ENCODE measurements around the gene CCSER1.

Gene CCSER1

GRCh38 chr4:90198086-90198847 is 71.1 kb downstream of the CCSER1 start:
- no peak for DNase-seq

GRCh38 chr4:90207887-90208454 is 80.8 kb downstream of the CCSER1 start:
- no peak for DNase-seq

GRCh38 chr4:90209922-90210321 is 82.7 kb downstream of the CCSER1 start:
- no peak for DNase-seq

GRCh38 chr4:90211174-90211573 is 84.0 kb downstream of the CCSER1 start:
- no peak for DNase-seq

DNA sequence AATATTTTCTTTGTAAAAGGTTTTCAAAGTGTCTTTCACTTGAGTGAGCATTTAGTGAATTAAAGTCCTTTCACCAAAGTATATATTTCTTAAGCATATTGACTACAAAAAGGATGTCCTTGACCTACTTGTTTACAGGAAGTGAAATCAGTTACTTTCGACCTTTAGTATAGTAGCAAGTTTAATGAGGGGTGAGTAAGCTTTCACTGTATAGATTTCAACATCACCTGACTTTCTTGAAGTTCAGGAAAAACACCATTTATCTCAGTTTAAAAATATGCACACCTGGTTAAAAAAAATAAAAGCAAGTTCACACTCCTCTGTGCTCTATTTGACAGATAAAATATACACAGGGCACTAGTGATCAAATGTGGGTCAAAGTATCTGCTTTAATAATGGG is 88.1 kb downstream of the CCSER1 start:
- DNase-seq: no peak

DNA sequence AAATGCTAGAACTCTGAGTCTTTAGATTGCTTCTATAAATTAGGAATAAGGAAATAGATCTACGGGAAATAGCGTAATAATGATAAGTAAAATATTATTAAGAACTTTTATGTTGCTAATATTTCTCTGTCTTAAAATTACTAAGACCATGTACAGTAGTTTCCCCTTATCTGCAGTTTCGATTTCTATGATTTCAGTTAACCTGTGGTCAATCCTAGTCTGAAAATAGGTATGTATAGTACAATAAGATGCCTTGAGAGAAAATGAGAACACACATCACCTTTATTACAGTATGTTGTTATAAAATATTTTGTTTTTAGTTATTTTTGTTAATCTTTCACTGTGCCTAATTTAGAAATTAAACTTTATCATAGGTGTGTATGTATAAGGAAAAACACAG is 92.6 kb downstream of the CCSER1 start:
- DNase-seq: no peak

DNA sequence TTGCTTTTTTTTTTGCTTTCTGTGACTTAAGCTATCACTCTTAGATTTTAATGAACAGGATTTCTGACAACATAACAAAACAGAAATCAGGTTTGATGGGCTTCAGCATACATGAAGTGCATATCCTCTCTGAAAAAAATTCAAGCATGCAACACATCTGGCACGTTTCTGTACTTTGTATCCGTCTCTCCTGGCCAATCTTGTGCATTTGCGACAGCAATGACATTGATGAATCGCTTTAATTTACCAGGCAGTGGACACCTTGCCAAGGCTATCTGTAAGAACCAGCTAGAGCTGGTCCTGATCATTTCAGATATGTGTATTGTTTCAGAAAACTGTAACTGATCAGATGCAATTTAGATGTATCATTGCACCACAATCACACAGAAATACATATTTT is 93.3 kb downstream of the CCSER1 start:
- no peak for DNase-seq

DNA sequence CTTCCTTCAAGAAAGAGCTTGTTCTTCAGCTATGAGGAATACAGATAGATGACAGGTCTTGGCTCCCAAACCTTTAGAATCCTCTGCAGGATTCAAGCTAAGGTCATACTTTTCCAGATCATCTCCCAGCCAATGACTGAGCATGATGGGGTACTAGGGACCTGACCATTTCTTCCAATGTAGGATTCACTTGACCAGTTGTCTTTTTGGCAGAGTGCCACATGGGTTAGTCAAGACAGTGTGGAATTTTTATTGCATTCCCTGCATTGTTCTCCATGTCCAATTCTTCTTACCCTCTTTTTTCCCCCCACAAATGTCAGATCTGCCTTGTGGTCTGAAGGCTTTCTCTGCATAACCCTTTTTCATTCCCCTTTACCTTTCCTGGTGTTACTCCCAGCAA is 99.5 kb downstream of the CCSER1 start:
- DNase-seq: no peak

GRCh38 chr4:90227177-90227576 is 100.0 kb downstream of the CCSER1 start:
- no peak for DNase-seq

DNA sequence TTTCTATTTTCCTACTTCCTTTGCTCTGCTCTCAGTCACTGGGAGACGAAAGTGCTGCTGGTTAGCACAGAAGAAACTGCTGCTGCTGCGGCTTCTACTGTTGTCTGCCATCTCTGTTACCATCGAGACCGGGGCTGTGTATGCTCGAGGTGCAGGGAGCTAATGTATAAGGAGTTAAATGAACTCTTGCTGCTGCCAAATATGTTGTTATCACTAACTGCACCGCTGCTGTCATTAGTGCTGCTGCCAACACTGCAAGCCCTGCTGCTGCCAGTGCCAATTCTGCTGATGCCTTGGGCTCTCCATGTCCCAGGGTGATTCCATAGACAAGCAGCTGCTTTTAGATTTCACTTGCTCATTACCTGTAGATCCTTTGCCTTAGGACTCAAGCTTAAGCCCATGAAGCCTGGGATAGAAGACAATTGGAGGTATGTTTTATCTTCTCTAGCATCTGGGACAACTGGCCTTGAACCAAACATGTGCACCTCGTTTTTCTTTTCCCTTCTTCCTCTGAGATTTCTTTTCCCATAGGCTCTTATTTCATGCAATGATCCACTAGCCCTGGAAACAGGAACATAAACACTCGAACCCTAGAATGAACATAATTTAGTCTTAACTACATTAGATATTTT is 107.8 kb downstream of the CCSER1 start:
- no peak for DNase-seq

GRCh38 chr4:90237751-90238530 is 110.7 kb downstream of the CCSER1 start:
- no peak for DNase-seq

DNA sequence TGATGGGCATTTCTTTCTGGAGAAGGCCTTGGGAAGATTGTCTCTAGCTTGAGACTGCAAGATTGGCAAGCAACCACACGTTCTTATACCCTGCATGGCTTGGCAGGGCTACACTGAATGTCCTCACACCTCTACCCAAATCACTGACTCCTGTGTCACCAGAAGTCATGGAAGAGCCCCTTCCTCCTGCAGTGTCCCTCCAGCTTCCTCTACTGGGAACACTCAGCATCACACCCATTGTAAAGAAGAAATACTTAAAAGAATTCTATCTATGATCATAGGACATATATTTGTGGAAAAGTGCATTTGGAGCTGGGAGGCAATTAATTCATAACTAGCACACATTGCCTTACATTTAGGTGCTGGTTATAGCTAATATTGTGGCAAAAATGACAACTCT is 113.1 kb downstream of the CCSER1 start:
- DNase-seq: no peak

GRCh38 chr4:90241008-90241407 is 113.8 kb downstream of the CCSER1 start:
- no peak for DNase-seq

DNA sequence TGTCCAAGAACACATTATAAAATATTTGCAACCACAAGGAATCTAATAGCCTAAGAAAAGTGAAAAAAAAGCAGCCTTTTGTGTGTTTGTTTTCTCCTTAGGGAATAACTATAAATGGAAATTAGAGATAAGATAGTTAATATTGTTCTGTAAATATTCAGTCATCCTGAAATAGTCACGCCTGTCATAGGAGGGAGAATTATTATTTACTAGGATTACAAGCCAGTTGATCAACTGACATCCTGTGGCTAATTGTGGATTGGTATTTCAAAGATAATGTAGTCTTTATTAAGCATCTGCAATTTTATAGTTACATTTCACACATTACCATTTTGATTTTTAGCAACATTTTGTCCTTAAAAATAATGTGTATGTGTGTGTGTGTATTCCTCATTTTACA is 118.6 kb downstream of the CCSER1 start:
- DNase-seq: no peak

DNA sequence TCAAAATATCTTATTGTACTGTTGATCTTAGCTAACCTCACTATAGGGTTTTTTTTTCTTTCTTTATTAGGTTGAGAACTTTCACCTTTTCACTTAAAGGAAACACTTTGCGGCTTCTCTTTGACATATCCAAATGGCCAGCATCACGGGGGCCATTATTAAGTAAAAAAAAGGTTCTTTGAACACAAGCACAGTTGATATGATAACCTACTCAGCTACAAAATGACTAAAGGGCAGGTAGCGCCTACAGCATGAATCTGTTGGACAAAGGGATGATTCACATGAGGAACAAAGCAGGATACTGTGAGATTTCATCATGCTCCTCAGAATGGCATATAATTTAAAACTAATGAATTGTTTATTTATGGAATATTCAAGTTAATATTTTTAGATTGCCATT is 119.6 kb downstream of the CCSER1 start:
- no peak for DNase-seq

- DNase-seq: no peak
Measured at GRCh38 chr4:90254357-90254756, 127.2 kb downstream of the CCSER1 start.

DNA sequence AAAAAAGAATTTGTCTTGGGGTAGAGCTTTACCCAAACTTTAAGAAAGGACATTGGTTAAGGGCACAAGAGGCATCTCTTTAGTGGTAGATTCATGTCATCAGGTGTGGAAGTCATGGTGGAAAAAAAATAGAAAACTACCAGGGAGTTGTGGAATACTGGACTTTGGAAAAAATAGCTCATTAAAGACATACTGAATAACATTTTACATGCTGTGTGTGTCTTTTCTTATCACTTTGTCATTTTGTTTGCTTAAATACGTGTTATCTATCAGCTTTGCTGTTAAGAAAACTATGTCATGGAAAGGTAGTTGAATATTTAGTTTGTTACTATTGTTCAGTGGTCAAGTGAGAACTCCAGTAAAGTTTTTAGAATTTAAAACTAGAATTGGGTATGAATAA is 147.0 kb downstream of the CCSER1 start:
- DNase-seq: no peak

GRCh38 chr4:90280954-90281353 is 153.8 kb downstream of the CCSER1 start:
- DNase-seq: no peak

GRCh38 chr4:90281541-90282355 is 154.6 kb downstream of the CCSER1 start:
- DNase-seq: no peak

DNA sequence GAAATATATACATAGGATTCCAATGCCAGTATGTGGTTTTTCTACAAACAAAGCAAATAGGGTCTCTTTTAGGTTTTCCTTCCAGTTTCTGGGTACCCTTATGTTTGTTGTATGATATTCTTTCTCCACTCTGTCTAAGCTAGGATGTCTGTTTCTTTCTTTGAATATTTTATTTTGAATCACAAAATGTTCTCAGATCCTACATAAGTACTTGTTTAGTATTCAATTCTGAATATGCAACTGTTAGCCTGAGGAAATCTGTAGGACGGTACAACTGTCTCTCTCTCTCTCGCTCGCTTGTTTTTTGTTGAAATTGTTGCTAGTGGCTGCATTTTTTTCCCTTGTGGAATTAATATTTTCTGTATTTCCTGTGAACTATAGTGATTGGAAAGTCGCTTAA is 163.2 kb downstream of the CCSER1 start:
- DNase-seq: no peak

- no peak for DNase-seq
Measured at GRCh38 chr4:90292438-90292837, 165.2 kb downstream of the CCSER1 start.

DNA sequence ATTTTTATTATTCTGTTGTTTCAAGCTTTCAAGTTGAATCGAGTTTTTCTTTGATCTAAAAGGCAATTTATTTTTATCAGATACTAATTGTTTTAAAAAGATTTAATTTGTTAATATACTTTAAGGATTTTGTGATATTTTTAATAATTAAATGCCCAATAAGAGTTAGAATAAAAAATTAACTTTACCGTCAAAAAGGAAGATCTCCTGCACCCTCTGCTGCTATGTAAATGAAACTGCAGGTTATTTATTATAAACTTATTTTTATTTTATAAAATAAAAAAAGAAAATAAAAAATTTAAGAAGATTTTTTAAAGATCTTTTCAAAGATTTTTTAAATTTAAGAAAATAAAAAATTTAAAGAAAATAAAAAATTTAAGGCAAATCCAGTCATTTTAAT is 166.1 kb downstream of the CCSER1 start:
- DNase-seq: no peak

- DNase-seq: no peak
Measured at GRCh38 chr4:90299373-90299772, 172.2 kb downstream of the CCSER1 start.

Data from activated CD4-positive, CD25-positive, alpha-beta regulatory T cell treated with anti-CD3 and anti-CD28 coated beads, Interleukin-2, amount 50 U/mL, for 72 hours (primary cell).